ENCODE results near the gene TYMP. TPM values are rescaled to one million over a fixed set of nuclear protein-coding genes. Genes with fewer than 3 reads are reported as not detected.

Gene TYMP
- total RNA-seq, 1 experiment from 2014 or later, result 41.0 TPM

DNA sequence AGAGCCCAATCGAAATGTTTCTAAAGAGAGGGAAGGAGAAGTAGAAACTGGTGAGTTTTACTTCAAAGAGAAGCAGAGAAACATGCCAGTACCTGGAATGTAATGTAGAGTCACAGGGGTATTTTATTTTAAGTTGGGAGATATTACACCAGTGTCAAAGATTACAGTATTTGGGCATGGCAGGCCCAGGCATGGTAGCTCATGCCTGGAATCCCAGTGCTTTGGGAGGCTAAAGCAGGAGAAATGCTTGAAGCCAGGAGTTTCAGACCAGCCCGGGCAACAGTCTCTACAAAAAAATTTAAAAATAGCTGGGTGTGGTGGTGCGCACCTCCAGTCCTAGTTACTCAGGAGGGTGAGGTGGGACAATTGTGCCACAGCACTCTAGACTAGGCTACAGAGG lies 30.2 kb upstream of the TYMP start:
- BruUV-seq (replicated peaks), result no TSS peak
- ChIA-PET CTCF (interaction anchor here (0.6 to 1.7 kb wide), 7 partner anchors 9 to 235 kb away, joined by 3 to 5 read pairs (median 4); partner anchors contain the start of gene KLHDC7B), POLR2A (interaction anchor here (0.8 to 2.0 kb wide), 7 partner anchors 9 to 51 kb away, joined by 3 to 15 read pairs (median 3); partner anchors contain the start of gene SCO2)
- DNase-seq (ENCODE audit: unreplicated experiment), result no peak
- intact Hi-C loops (cut with micrococcal nuclease), result no loop called here
- Mint-ChIP-seq H3K4me1 (ENCODE audit: insufficient read depth, unreplicated experiment) (peaks cover 28% of the 10 kb centered on the region), H3K36me3 (ENCODE audit: insufficient read depth, unreplicated experiment) (no peaks in the 10 kb centered on the region), H3K27ac (ENCODE audit: low read depth, unreplicated experiment) (no peak overlapping the region), H3K27me3 (ENCODE audit: insufficient read depth, unreplicated experiment) (no peaks in the 10 kb centered on the region), H3K4me3 (ENCODE audit: unreplicated experiment) (no peak overlapping the region), H3K9me3 (ENCODE audit: unreplicated experiment) (no peaks in the 10 kb centered on the region)
- TF ChIP-seq, protein P1, sequence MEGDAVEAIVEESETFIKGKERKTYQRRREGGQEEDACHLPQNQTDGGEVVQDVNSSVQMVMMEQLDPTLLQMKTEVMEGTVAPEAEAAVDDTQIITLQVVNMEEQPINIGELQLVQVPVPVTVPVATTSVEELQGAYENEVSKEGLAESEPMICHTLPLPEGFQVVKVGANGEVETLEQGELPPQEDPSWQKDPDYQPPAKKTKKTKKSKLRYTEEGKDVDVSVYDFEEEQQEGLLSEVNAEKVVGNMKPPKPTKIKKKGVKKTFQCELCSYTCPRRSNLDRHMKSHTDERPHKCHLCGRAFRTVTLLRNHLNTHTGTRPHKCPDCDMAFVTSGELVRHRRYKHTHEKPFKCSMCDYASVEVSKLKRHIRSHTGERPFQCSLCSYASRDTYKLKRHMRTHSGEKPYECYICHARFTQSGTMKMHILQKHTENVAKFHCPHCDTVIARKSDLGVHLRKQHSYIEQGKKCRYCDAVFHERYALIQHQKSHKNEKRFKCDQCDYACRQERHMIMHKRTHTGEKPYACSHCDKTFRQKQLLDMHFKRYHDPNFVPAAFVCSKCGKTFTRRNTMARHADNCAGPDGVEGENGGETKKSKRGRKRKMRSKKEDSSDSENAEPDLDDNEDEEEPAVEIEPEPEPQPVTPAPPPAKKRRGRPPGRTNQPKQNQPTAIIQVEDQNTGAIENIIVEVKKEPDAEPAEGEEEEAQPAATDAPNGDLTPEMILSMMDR (IDR thresholded peaks at IDR 0.05; ENCODE audit: unreplicated experiment), result no peak

DNA sequence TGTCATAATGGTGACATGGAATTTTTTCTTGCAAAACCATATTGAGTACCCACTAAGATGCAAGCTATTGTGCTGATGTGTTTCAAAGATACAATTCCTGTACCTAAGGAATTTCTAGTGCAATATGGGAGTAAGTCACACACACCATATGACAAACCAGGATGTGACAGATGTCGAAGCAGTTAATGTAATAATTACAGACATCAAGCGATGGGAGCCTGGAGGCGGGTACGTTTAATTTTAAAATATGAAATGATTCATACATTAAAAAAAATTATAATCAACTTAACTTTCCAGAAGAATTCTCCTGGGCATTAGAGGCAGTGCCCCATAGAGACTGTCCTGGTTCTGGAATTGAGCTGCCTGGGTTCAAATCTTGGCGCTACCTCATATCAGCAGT lies 26.9 kb upstream of the TYMP start:
- Mint-ChIP-seq H3K4me1 (ENCODE audit: insufficient read depth, unreplicated experiment) (peaks cover 14% of the 10 kb centered on the region), H3K27me3 (ENCODE audit: insufficient read depth, unreplicated experiment) (no peaks in the 10 kb centered on the region), H3K4me3 (ENCODE audit: unreplicated experiment) (no peak overlapping the region), H3K9me3 (ENCODE audit: unreplicated experiment) (no peaks in the 10 kb centered on the region), H3K36me3 (ENCODE audit: insufficient read depth, unreplicated experiment) (no peaks in the 10 kb centered on the region), H3K27ac (ENCODE audit: low read depth, unreplicated experiment) (no peak overlapping the region)
- ChIA-PET POLR2A (interaction anchor here (0.9 to 1.5 kb wide), 2 partner anchors 17 to 31 kb away, joined by 7 to 13 read pairs; partner anchors contain the start of gene SCO2), CTCF (interaction anchor here (1.0 kb wide), 2 partner anchors 9 to 67 kb away, joined by 3 to 4 read pairs; no protein-coding TSS in a partner anchor)
- intact Hi-C loops (cut with micrococcal nuclease), result no loop called here
- TF ChIP-seq, protein P1 (IDR thresholded peaks at IDR 0.05; ENCODE audit: unreplicated experiment), result no peak
- no peak for DNase-seq (ENCODE audit: unreplicated experiment)
- BruUV-seq (replicated peaks), result no TSS peak

DNA sequence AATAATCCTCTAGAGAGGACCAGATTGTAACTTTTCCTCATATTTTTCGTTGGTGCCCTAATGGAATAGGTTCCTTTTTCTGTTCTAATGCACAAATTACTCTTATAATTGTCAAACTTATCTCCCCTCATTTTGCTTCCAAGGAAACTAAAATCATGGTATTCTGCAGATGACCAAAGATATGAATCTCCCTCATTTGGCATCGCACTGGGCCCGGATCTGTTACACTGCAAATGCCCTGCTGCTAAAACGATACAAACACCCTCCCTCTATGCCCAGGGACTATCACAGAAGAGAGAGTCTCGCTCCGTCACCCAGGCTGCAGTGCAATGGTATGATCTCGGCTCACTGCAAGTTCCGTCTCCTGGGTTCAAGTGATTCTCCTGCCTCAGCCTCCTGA lies 23.5 kb upstream of the TYMP start:
- Mint-ChIP-seq H3K27ac (ENCODE audit: low read depth, unreplicated experiment) (no peak overlapping the region), H3K9me3 (ENCODE audit: unreplicated experiment) (no peaks in the 10 kb centered on the region), H3K27me3 (ENCODE audit: insufficient read depth, unreplicated experiment) (no peaks in the 10 kb centered on the region), H3K4me1 (ENCODE audit: insufficient read depth, unreplicated experiment) (no peaks in the 10 kb centered on the region), H3K36me3 (ENCODE audit: insufficient read depth, unreplicated experiment) (no peaks in the 10 kb centered on the region), H3K4me3 (ENCODE audit: unreplicated experiment) (no peak overlapping the region)
- CTCF ChIA-PET, result interaction anchor here (0.8 kb wide), 1 partner anchor 10 kb away, joined by 3 read pairs; no protein-coding TSS in a partner anchor
- intact Hi-C loops (cut with micrococcal nuclease), result no loop called here
- TF ChIP-seq, protein P1 (IDR thresholded peaks at IDR 0.05; ENCODE audit: unreplicated experiment), result no peak
- BruUV-seq (replicated peaks), result no TSS peak
- no peak for DNase-seq (ENCODE audit: unreplicated experiment)
- POLR2A ChIA-PET, result interaction anchor here (1.2 kb wide), 1 partner anchor 13 kb away, joined by 3 read pairs; no protein-coding TSS in a partner anchor

DNA sequence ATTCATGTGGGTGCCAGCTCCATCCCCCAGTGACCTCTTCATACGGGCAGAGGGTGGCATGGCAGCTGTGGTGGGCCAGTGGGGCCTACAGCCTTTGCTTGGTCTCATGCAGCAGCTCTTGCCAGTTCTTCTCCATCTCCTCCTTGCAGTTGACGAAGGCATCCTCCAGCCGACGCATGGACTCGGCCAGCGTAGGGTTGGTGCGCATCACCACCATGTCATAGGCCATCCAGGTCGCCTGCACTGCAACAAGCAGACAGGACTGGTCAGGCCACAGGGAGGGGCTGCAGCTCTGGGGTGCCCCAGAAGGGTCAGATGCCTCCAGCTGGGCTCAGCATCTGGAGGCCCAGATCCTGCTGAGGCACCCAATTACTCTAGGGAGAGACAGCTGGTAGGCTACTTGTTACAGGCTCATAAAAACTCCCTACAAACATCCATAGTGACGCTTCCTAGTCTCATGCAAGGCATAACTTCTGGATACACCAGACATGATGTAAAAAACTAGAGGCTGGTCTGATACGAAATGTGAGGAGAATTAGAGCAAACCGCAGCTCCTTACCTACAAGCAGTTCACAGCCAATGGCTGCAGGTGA lies 21.4 kb upstream of the TYMP start:
- intact Hi-C loops (cut with micrococcal nuclease), result no loop called here
- ChIA-PET POLR2A (interaction anchor here (1.0 to 1.3 kb wide), 2 partner anchors 9 to 26 kb away, joined by 3 read pairs; partner anchors contain the start of gene SCO2), CTCF (interaction anchor here (0.6 to 2.4 kb wide), 3 partner anchors 12 to 95 kb away, joined by 3 to 14 read pairs (median 5); partner anchors contain the start of gene SYCE3)
- no peak overlapping the region for H3K4me3 Mint-ChIP-seq (ENCODE audit: unreplicated experiment)
- BruUV-seq (replicated peaks), result no TSS peak
- no peaks in the 10 kb centered on the region for H3K27me3 Mint-ChIP-seq (ENCODE audit: insufficient read depth, unreplicated experiment)
- H3K36me3 Mint-ChIP-seq (ENCODE audit: insufficient read depth, unreplicated experiment), result no peaks in the 10 kb centered on the region
- TF ChIP-seq, protein P1 (IDR thresholded peaks at IDR 0.05; ENCODE audit: unreplicated experiment), result no peak
- no peaks in the 10 kb centered on the region for H3K4me1 Mint-ChIP-seq (ENCODE audit: insufficient read depth, unreplicated experiment)
- no peak overlapping the region for H3K27ac Mint-ChIP-seq (ENCODE audit: low read depth, unreplicated experiment)
- H3K9me3 Mint-ChIP-seq (ENCODE audit: unreplicated experiment), result no peaks in the 10 kb centered on the region
- no peak for DNase-seq (ENCODE audit: unreplicated experiment)
